Measurements from ENCODE around the gene LEKR1. TPM values are rescaled to one million over a fixed set of nuclear protein-coding genes. Genes with fewer than 3 reads are reported as not detected.

LEKR1 gene
- total RNA-seq, 4 donors from 2014 or later: 6.3 to 7.5 (median 6.8) TPM

DNA sequence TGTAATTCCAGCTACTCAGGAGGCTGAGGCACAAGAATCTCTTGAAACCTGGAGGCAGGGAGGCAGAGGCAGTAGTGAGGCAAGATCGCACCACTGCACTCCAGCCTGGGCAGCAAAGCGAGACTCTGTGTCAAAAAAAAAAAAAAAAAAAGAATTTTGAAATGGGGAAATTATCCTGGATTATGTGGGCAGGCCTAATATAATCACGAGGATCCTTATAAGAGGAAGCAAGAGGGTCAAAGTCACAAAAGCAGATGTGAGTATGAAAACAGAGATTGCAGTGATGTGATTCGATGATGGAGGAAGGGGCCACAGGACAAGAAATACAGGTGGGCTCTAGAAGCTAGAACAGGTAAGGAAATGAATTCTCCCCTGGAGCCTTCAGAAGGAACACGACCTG is 159.6 kb downstream of the LEKR1 start:
- no peaks in the 10 kb centered on the region for H3K9me3 ChIP-seq
- no peaks in the 10 kb centered on the region for H3K27me3 ChIP-seq
- DNase-seq: no peak
- no peak for TF ChIP-seq POLR2A (IDR thresholded peaks at IDR 0.05)
- TF ChIP-seq, protein P1, sequence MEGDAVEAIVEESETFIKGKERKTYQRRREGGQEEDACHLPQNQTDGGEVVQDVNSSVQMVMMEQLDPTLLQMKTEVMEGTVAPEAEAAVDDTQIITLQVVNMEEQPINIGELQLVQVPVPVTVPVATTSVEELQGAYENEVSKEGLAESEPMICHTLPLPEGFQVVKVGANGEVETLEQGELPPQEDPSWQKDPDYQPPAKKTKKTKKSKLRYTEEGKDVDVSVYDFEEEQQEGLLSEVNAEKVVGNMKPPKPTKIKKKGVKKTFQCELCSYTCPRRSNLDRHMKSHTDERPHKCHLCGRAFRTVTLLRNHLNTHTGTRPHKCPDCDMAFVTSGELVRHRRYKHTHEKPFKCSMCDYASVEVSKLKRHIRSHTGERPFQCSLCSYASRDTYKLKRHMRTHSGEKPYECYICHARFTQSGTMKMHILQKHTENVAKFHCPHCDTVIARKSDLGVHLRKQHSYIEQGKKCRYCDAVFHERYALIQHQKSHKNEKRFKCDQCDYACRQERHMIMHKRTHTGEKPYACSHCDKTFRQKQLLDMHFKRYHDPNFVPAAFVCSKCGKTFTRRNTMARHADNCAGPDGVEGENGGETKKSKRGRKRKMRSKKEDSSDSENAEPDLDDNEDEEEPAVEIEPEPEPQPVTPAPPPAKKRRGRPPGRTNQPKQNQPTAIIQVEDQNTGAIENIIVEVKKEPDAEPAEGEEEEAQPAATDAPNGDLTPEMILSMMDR (IDR thresholded peaks at IDR 0.05): no peak
- intact Hi-C loops (cut with DNase I): no loop called here
- WGBS, 2 donors: 79 to 87% methylated on average over 5 of the region's 5 CpGs
- no peak overlapping the region for H3K4me3 ChIP-seq (replicated peaks in 1 of 3)
- peaks cover 12 to 16% of the 10 kb centered on the region in 2 donors for H3K4me1 ChIP-seq
- peak overlapping the region in 2 of 3 donors; percentile 10 to 24 for H3K27ac ChIP-seq
- no peaks in the 10 kb centered on the region for H3K36me3 ChIP-seq

DNA sequence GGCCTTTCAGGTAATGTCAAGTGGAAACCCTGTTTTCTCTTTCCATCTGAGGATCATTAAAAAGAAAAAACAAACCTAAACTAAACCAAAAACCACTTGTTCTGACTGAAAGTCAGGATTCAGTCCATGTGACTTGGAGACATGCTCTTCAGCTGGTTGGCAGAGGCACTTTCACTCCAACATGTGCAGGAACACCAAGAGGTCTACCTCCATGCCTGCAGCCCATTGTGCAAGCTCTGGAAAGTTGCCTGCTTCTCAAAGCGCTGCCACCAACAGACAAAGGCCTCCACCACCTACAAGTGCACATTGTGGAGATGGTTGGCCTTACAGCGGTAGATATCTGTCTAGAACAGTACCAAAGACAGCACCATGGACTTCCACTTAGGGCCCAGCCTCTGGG is 161.8 kb downstream of the LEKR1 start:
- intact Hi-C loops (cut with DNase I): no loop called here
- no peak for TF ChIP-seq POLR2A (IDR thresholded peaks at IDR 0.05)
- TF ChIP-seq, protein P1 (IDR thresholded peaks at IDR 0.05): no peak
- WGBS, 2 donors: 32 to 48% methylated on average over 2 of the region's 2 CpGs
- H3K9me3 ChIP-seq: no peaks in the 10 kb centered on the region
- H3K4me1 ChIP-seq: peaks cover 12 to 16% of the 10 kb centered on the region in 2 donors
- peak; percentile 72 to 78 for DNase-seq
- H3K27ac ChIP-seq: peak overlapping the region; percentile 28 to 56 (median 52)
- no peaks in the 10 kb centered on the region for H3K27me3 ChIP-seq
- H3K36me3 ChIP-seq: no peaks in the 10 kb centered on the region
- no peak overlapping the region for H3K4me3 ChIP-seq (replicated peaks in 1 of 3)

DNA sequence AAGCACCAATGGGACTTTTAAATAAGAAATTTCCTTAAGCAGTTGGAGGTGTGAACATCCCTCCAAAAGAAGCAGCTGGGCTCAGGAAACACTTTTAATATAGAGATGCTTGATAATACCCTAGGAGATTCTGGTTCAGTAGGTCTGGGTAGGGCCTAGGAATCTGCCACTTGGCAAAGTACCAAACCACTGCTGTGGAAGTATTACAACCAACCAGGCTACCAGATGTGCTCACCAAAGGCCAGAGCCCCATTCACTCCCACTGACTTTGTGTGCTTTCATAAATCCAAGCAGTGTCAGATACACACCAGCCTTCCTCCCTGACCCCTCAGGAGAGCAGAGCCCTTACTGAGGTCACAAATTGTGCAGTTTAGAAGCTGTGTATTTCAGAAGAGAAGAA is 171.2 kb downstream of the LEKR1 start:
- Histone ChIP-seq H3K4me1 (no peaks in the 10 kb centered on the region), H3K27me3 (no peaks in the 10 kb centered on the region), H3K9me3 (no peaks in the 10 kb centered on the region), H3K36me3 (no peaks in the 10 kb centered on the region), H3K27ac (no peak overlapping the region), H3K4me3 (replicated peaks in 1 of 3) (no peak overlapping the region)
- peak in 1 of 2 donors; percentile 2 for DNase-seq
- intact Hi-C loops (cut with DNase I): no loop called here
- TF ChIP-seq, protein P1 (IDR thresholded peaks at IDR 0.05): no peak
- no peak for TF ChIP-seq POLR2A (IDR thresholded peaks at IDR 0.05)

DNA sequence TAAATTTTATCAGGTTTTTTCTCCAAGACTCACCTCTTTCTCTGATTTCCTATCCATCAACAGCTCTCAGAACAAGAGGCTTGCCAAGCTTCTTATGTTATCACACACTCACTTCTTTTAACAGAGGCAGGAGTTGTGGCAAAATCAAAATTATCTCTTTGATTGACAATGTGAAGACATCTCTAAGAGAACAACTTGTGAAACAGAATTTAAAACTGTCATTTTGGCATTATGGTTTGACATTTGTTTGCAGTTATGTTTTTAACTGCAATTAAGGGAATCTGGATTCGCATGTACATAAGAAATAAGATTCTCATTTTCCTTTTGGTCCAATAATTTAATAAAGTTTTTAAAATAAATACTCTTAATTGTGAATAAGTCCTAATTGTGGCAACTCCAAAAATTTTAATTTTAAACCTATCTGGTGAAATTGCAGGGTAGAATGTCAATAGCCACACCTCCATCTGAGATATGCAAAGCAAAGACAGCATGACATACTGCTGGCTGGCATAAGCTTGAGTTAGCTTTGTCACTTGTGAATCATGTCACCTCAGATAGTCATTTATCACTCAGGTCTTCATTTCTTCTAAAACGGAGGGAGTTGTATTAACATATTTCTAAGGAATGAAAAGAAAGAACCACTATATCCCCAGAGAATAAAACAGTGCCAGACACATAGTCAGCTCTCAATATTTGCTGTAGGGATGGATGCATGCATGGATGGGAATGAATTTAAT is 175.2 kb downstream of the LEKR1 start:
- H3K4me1 ChIP-seq: no peaks in the 10 kb centered on the region
- H3K36me3 ChIP-seq: no peaks in the 10 kb centered on the region
- TF ChIP-seq POLR2A (IDR thresholded peaks at IDR 0.05): no peak
- TF ChIP-seq, protein P1 (IDR thresholded peaks at IDR 0.05): no peak
- no peak overlapping the region for H3K4me3 ChIP-seq (replicated peaks in 1 of 3)
- no peak for DNase-seq
- H3K27ac ChIP-seq: no peak overlapping the region
- WGBS, 2 donors: 84 to 89% methylated on average over 2 of the region's 2 CpGs
- H3K9me3 ChIP-seq: no peaks in the 10 kb centered on the region
- intact Hi-C loops (cut with DNase I): no loop called here
- H3K27me3 ChIP-seq: no peaks in the 10 kb centered on the region

DNA sequence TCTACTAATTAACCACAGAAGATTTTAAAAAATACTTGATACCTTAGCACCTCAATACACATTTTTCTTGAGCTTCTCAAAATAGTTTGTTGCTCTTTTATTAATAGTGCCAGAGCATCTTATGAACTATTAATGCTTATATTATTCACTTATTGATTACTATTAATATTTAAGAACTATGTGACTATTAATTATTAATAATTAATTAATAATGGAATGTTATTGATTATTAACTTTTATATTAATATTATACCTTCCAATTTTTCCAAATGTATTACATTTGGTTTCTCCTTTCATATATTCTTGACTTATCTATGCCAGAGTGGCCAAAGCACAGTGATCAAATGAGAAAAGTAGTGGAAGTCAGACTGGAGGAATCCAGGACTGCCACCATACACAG is 195.5 kb downstream of the LEKR1 start:
- TF ChIP-seq, protein P1 (IDR thresholded peaks at IDR 0.05): no peak
- no peak for TF ChIP-seq POLR2A (IDR thresholded peaks at IDR 0.05)
- H3K9me3 ChIP-seq: no peaks in the 10 kb centered on the region
- no peaks in the 10 kb centered on the region for H3K36me3 ChIP-seq
- no peaks in the 10 kb centered on the region for H3K4me1 ChIP-seq
- H3K27ac ChIP-seq: no peak overlapping the region
- no peak for DNase-seq
- intact Hi-C loops (cut with DNase I): no loop called here
- H3K27me3 ChIP-seq: no peaks in the 10 kb centered on the region
- H3K4me3 ChIP-seq (replicated peaks in 1 of 3): no peak overlapping the region
